Breast epithelium (tissue), 3 donors: Measurements from ENCODE around the gene NEK4.

Source experiments
- POLR2A ChIP-seq: fragments of 450-650 bp; IDR thresholded peaks from one replicate; pipeline ENCODE4 v1.6.1; 2016; ENCODE audit warnings: antibody characterized with exemption, mild to moderate bottlenecking, moderate library complexity
- TF ChIP-seq, protein P1 (sequence below), 3 donors: fragments of 450-650 bp; IDR thresholded peaks; one replicate each; pipeline ENCODE4 v1.5.1; 2016 to 2017; ENCODE audit warnings: antibody characterized with exemption in 3 of 3, mild to moderate bottlenecking in 3 of 3, moderate library complexity in 3 of 3

DNA sequence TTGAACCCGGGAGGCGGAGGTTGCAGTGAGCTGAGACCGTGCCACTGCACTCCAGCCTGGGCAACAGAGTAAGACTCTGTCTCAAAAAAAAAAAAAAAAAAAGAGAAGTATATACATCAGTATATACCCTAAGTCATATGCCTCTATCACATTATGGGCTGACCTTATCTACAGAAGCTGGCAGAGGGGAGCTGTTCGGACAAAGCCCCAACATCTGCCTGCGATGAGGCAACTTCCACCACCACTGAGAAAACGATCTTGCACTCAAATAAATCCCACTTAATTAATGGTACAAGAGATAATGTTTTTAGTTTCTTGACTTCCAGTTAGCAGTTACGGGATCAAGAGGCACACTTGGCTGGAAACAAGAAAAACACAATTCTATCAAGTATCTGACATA lies 67.4 kb downstream of the NEK4 start:
- TF ChIP-seq, protein P1, sequence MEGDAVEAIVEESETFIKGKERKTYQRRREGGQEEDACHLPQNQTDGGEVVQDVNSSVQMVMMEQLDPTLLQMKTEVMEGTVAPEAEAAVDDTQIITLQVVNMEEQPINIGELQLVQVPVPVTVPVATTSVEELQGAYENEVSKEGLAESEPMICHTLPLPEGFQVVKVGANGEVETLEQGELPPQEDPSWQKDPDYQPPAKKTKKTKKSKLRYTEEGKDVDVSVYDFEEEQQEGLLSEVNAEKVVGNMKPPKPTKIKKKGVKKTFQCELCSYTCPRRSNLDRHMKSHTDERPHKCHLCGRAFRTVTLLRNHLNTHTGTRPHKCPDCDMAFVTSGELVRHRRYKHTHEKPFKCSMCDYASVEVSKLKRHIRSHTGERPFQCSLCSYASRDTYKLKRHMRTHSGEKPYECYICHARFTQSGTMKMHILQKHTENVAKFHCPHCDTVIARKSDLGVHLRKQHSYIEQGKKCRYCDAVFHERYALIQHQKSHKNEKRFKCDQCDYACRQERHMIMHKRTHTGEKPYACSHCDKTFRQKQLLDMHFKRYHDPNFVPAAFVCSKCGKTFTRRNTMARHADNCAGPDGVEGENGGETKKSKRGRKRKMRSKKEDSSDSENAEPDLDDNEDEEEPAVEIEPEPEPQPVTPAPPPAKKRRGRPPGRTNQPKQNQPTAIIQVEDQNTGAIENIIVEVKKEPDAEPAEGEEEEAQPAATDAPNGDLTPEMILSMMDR (IDR thresholded peaks at IDR 0.05): no peak
- no peak for TF ChIP-seq POLR2A
